ENCODE measurements around the gene SLC16A4. TPM values are rescaled to one million over a fixed set of nuclear protein-coding genes. Genes with fewer than 3 reads are reported as not detected.
"Not testable (repeated sequence)": the region's sequence is repeated elsewhere in the genome, so short reads cannot be mapped to it uniquely, and the experiment has no call there.

The SLC16A4 gene
- total RNA-seq (2014; rRNA removed; shearing (Covaris generic)) = 0.41 and 0.42 TPM in 2 replicates

DNA sequence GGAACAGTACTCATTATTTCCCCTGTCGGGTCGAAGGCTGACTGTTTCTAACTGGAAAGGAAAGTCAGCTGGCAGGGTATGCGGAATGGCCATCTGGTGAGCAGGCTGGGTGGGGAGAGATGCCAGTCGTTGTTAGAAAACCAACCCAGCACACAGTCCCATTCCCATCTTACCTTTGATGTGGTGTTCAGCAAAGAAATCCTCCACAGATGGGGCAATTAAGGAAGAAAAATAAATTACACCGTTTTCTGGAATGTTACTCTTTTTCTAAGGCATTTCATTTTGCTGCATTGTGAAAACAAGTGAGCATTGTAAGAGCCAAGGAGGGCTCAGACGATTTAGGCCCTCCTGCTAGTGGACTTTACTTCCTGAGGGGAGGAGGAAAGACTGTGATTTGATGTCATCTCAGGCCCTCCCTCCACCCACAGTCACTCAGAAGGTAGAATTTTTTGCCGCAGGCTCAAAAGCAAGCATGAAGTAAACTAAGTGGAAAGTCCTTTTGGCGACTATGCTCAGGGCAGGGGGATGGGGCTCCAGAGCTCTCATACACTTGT lies at the start of gene SLC16A4:
SLC16A4 (minus strand) TSS at position 335 of the 554 bp plus-strand sequence. CDS start 1,703 bp downstream, outside the sequence.
- H3K27me3 ChIP-seq (ENCODE audit: control insufficient read depth, insufficient read depth, low read length) = no peaks in the 10 kb centered on the region
- H3K4me3 ChIP-seq (ENCODE audit: insufficient read depth, low read depth, low read length) = no peak within 1 kb of the TSS
- no peaks in the 10 kb centered on the region for H3K36me3 ChIP-seq (replicated peaks; ENCODE audit: control insufficient read depth, insufficient read depth, low read length)
- DNase-seq = peak; percentile 34

DNA sequence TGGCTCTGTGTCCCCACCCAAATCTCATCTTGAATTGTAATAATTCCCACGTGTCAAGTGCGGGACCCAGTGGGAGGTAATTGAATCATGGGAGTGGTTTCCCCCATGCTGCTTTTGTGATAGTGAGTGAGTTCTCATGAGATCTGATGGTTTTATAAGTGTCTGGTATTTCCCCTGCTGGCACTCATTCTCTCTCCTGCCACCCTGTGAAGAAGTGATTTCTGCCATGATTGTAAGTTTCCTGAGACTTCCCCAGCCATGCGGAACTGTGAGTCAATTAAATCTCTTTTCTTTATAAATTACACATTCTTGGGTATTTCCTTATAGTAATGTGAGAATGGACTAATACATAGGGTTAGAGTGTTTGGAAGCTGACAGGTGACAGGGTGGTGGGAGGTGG lies 49.0 kb upstream of the SLC16A4 start:
- DNase-seq; H3K4me3 ChIP-seq (ENCODE audit: insufficient read depth, low read depth, low read length); H3K27me3 ChIP-seq (ENCODE audit: control insufficient read depth, insufficient read depth, low read length); H3K36me3 ChIP-seq (replicated peaks; ENCODE audit: control insufficient read depth, insufficient read depth, low read length): not testable (repeated sequence)

DNA sequence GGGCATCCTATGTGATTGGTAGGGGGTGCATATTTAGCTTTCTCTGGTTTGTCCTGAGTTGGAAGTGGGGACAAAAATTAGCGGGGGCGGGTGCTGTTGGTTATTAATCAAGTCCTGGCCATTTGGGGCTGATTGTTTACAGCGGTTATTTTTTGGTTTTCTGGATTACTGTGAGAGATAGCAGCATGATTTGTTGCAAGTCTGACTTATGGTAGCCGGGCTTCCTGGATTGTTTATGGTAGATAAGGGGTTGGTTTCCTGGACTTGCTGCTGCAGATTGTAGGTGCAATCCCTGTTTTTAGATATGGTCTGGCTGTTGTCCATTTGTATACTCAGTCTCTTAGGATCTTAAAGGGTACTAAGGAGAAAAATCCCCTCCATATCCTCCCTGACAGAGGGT lies 48.1 kb upstream of the SLC16A4 start:
- H3K36me3 ChIP-seq (replicated peaks; ENCODE audit: control insufficient read depth, insufficient read depth, low read length) = no peaks in the 10 kb centered on the region
- no peak overlapping the region for H3K4me3 ChIP-seq (ENCODE audit: insufficient read depth, low read depth, low read length)
- no peaks in the 10 kb centered on the region for H3K27me3 ChIP-seq (ENCODE audit: control insufficient read depth, insufficient read depth, low read length)
- DNase-seq = no peak

DNA sequence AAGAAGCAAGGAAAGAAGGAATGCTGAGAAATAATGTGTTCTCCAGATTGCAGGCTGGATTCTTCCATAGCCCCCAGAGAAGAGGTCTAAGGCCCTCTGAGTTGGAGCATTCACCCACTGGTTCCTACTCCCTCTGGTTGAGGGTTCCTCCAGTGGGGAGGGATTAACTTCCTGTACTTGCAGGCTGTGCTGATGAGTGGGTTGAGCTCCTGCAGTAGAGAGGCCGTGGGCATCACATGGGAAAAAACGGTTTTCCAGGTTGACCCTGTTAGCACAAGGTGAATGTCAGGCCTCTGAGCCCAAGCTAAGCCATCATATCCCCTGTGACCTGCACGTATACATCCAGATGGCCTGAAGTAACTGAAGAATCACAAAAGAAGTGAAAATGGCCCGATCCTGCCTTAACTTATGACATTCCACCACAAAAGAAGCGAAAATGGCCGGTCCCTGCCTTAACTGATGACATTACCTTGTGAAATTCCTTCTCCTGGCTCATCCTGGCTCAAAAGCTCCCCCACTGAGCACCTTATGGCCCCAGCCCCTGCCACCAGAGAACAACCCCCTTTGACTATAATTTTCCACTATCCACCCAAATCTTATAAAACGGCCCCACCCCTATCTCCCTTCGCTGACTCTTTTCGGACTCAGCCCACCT lies 46.9 kb upstream of the SLC16A4 start:
- DNase-seq; H3K27me3 ChIP-seq (ENCODE audit: control insufficient read depth, insufficient read depth, low read length); H3K36me3 ChIP-seq (replicated peaks; ENCODE audit: control insufficient read depth, insufficient read depth, low read length); H3K4me3 ChIP-seq (ENCODE audit: insufficient read depth, low read depth, low read length): not testable (repeated sequence)

DNA sequence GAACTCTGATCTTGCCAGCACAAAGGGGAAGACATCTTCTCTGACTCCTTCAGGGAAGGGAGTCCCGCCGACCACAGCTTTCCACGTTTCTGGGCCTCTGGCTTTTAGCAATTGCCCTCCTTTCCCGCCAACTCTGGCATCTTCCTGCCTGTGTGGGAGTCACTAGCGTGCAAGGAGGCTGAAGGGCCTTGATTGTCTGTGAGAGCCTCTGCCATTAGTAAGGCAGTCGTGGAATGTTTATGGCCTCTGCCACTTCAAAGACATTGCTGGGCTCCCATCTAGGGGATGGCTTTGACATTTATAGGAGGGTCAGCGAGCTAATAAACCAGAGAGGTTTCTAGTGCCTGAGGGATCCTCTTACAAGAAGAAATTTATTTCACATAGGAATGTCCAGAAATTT lies 45.8 kb upstream of the SLC16A4 start:
- H3K27me3 ChIP-seq (ENCODE audit: control insufficient read depth, insufficient read depth, low read length) = no peaks in the 10 kb centered on the region; the same call in 1 of the 2 replicates
- no peak overlapping the region for H3K4me3 ChIP-seq (ENCODE audit: insufficient read depth, low read depth, low read length)
- H3K36me3 ChIP-seq (replicated peaks; ENCODE audit: control insufficient read depth, insufficient read depth, low read length) = no peaks in the 10 kb centered on the region
- no peak for DNase-seq

DNA sequence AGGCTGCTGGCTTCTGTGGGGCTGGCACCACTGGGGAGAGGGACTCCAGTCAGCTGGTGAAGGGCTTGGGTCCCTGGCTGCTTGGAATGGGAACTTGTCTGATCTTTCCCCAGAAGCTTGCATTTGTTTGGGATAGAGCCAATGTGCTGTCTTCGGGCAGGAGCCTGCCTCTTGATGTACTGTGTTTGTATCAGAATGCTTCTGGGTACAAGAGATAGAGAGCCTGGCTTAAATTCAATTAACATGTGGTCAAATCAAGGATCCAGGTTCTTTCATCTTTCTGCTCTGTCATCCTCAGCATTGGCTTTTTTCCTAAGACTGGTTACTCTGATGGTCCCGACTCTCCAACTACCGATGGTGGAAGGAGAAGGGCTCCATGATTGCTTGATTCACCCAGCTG lies 44.1 kb upstream of the SLC16A4 start:
- Histone ChIP-seq H3K36me3 (replicated peaks; ENCODE audit: control insufficient read depth, insufficient read depth, low read length) (no peaks in the 10 kb centered on the region), H3K4me3 (ENCODE audit: insufficient read depth, low read depth, low read length) (no peak overlapping the region), H3K27me3 (ENCODE audit: control insufficient read depth, insufficient read depth, low read length) (no peaks in the 10 kb centered on the region; the same call in 1 of the 2 replicates)
- no peak for DNase-seq

DNA sequence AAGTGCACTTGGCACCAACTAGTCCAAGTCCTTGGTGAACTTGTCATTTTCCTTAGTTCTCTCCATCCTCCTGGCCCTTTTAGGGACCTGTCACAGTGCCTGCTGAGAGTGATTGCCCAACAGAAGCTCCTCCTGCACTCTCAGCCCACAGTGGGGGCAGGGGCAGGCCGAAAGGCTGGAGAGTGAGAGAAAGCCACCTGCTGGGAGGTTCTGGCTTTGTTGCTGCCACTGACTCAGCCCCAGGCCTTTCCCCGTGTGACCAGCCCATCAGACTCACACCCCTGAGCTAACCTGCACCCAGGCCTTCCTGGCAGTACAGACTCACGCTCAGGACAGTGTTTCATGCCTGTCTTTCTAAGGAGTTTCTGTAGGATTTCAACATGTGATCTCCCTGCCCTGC lies 43.0 kb upstream of the SLC16A4 start:
- Histone ChIP-seq H3K27me3 (ENCODE audit: control insufficient read depth, insufficient read depth, low read length) (no peaks in the 10 kb centered on the region; the same call in 1 of the 2 replicates), H3K36me3 (replicated peaks; ENCODE audit: control insufficient read depth, insufficient read depth, low read length) (no peaks in the 10 kb centered on the region), H3K4me3 (ENCODE audit: insufficient read depth, low read depth, low read length) (no peak overlapping the region)
- DNase-seq = peak; percentile 77

DNA sequence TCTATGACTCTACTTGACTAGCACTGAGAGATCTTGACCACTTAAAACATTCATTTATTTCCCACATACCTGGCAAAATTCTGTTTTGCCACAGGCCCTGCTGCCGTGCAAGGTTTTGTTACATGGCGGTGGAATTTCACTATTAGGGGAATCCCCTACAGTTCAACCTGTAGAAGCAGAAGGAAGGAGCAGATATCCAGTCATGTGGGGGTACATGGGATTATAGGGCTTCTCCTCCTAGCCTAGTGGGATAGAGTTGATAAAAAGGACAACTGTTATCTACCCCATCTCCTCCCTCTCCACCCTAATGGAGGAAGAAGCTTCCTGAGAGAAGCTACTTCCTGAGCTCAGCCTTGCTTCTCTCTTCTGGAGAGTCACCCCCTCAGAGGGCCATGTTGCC lies 42.4 kb upstream of the SLC16A4 start:
- Histone ChIP-seq H3K4me3 (ENCODE audit: insufficient read depth, low read depth, low read length) (no peak overlapping the region), H3K36me3 (replicated peaks; ENCODE audit: control insufficient read depth, insufficient read depth, low read length) (no peaks in the 10 kb centered on the region), H3K27me3 (ENCODE audit: control insufficient read depth, insufficient read depth, low read length) (no peaks in the 10 kb centered on the region; the same call in 1 of the 2 replicates)
- no peak for DNase-seq

DNA sequence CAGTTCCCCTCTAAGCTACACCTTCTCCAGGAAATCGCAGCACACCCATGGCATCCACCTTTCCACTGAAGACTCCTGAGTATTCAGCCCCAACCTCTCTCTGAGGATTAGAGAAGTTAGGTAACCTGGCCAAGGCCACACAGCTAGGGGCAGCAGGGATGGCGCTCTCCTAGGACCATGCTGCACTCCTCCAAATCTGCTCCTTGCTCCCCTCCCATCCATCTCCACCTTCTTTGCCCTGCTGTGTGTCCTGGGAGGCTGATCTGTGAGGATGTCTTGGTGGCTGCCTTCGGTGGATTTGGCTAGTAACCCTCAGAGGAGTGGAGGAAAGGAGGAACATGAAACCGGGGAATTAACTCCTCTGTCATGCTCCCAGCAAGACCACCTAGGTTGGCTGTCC lies 40.1 kb upstream of the SLC16A4 start:
- H3K27me3 ChIP-seq (ENCODE audit: control insufficient read depth, insufficient read depth, low read length) = no peaks in the 10 kb centered on the region; the same call in 1 of the 2 replicates
- no peaks in the 10 kb centered on the region for H3K36me3 ChIP-seq (replicated peaks; ENCODE audit: control insufficient read depth, insufficient read depth, low read length)
- no peak for DNase-seq
- no peak overlapping the region for H3K4me3 ChIP-seq (ENCODE audit: insufficient read depth, low read depth, low read length)

DNA sequence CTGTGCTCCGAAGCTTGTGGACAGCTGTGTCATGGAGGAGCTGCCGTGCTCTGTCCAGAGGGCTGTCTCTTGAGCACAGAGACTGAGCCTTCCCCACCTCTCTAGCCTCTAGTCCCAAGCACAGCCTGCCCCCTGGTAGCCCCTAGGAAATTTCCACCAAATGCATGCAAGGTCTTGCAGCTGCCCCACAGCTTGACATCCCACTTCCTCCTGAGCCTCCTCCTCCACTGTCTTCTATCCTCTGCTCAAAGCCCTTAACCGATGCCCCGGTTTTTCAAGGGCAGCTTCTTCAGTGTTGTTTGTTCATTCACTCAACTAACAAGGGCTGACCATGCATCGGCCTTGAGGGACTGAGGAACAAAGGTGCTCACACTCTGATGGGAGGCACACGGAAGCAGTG lies 39.5 kb upstream of the SLC16A4 start:
- no peak for DNase-seq
- Histone ChIP-seq H3K4me3 (ENCODE audit: insufficient read depth, low read depth, low read length) (no peak overlapping the region), H3K27me3 (ENCODE audit: control insufficient read depth, insufficient read depth, low read length) (no peaks in the 10 kb centered on the region; the same call in 1 of the 2 replicates), H3K36me3 (replicated peaks; ENCODE audit: control insufficient read depth, insufficient read depth, low read length) (no peaks in the 10 kb centered on the region)

DNA sequence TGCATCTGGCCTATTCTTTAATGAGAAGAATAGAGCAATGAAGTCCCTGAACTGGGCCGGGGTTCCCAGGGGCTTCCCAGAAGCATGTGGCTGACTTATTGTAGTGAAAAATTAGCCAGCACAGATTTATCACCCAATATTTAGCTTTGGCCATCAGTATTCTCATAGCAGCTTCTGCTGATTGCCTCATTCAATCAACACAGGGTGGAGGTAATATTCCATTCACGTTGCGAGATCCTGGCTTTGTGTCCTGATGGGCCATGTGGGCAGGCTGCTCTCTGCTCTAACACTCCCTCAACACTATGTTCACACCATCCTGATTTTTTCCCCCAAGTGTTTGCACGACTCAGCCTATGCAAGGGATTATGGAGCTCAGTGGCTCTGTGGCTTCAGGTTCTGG lies 38.1 kb upstream of the SLC16A4 start:
- no peaks in the 10 kb centered on the region; the same call in 1 of the 2 replicates for H3K27me3 ChIP-seq (ENCODE audit: control insufficient read depth, insufficient read depth, low read length)

DNA sequence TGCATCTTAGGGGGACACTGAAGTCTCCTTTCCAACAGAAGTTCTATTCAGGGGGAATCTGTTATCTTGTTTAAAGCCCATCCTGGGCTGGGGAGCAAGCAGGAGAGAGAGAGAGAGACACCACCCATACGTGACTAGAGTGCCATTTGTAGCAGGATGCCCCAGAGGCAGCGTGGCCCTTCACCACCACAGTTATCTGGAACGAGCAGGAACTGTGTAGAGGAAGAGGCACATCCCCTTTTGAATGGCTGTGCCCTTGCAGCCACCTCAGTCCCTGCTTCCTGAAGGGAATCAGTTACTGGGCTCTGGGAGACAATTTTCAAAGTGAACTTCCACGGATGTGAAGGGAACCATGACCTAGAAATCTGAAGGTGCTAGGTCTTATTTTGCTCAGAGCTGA lies 36.0 kb upstream of the SLC16A4 start:
- Histone ChIP-seq H3K36me3 (replicated peaks; ENCODE audit: control insufficient read depth, insufficient read depth, low read length) (no peaks in the 10 kb centered on the region), H3K27me3 (ENCODE audit: control insufficient read depth, insufficient read depth, low read length) (no peaks in the 10 kb centered on the region; the same call in 1 of the 2 replicates), H3K4me3 (ENCODE audit: insufficient read depth, low read depth, low read length) (no peak overlapping the region)
- DNase-seq = no peak

More for the DNA sequence above, 38.1 kb upstream of the SLC16A4 start:
- no peaks in the 10 kb centered on the region for H3K36me3 ChIP-seq (replicated peaks; ENCODE audit: control insufficient read depth, insufficient read depth, low read length)
- no peak for DNase-seq
- H3K4me3 ChIP-seq (ENCODE audit: insufficient read depth, low read depth, low read length) = no peak overlapping the region

DNA sequence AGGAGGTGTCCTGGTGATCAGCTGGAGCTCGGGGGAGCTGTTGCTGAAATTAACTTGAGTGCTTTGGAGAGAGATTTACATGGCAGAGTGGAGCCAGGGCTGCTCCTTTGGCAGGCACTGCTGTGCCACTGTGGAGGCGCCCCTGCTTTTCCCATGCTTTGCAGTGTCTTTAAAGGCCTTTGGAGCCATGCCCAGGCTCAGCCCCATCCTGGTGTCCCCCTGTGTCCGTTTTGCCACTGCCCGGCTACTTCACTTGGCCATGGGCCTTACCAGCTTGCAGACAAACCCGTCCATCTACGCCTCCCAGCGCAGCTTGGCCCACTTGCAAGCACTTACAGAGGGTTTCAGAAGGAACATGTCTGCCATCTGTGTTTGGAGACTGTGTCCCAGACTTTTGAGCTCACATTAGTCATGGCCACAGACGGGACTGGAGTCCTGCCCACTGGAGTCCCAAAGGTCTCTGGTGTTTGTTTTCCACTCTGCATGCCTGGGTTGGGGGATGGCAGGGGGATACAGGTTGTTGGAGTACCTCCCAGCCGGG lies 34.9 kb upstream of the SLC16A4 start:
- H3K27me3 ChIP-seq (ENCODE audit: control insufficient read depth, insufficient read depth, low read length) = no peaks in the 10 kb centered on the region; the same call in 1 of the 2 replicates
- no peak overlapping the region for H3K4me3 ChIP-seq (ENCODE audit: insufficient read depth, low read depth, low read length)
- no peaks in the 10 kb centered on the region for H3K36me3 ChIP-seq (replicated peaks; ENCODE audit: control insufficient read depth, insufficient read depth, low read length)
- no peak for DNase-seq

DNA sequence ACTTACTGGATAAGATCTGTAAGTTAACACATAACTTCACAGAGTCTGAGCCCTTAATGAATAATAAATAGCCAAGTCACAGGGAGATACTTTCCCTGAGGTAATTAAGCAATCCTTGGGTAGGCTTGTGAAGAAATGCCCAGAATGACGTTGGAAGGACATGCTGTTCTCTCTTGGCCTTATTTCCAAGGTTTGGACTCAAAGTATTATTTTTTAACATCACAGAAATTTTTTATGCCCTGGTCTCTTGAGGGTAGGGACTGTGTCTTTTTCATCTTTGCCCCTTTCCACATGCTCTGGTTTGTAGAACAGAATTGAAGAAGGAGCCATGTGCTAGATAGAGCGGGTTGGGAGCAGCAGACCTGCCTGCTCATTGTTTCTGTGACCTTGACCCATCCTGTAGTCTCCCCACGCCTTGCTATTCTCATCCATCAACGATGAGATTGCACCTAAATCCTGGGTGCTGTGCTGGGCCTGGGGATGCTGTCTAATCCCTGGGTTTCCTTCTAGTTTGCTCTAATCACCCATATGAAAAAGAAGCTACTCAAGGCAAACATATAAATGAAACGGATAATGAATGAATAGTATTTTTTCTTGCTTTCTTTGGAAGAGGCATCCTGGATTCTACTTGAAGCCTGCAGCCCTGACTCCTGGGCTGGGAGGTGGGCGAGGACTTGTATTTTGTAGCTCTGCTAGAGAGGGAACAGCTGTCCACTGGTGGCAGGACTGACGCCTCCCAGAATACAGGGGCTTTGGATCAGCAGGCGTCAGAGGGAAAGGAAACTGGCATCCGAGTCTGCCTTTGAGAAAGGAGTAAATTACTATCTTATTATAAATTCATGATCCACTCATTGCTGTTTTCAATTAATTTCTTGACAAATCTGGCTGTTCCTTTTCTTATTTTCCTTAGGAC lies 34.1 kb upstream of the SLC16A4 start:
- H3K27me3 ChIP-seq (ENCODE audit: control insufficient read depth, insufficient read depth, low read length) = no peaks in the 10 kb centered on the region
- H3K4me3 ChIP-seq (ENCODE audit: insufficient read depth, low read depth, low read length) = no peak overlapping the region
- H3K36me3 ChIP-seq (replicated peaks; ENCODE audit: control insufficient read depth, insufficient read depth, low read length) = no peaks in the 10 kb centered on the region
- no peak for DNase-seq

All from H7 (cell line).